Measurements from ENCODE around the gene PPARD. TPM values are rescaled to one million over a fixed set of nuclear protein-coding genes. Genes with fewer than 3 reads are reported as not detected.

The PPARD gene
- total RNA-seq, 1 donor from 2014 or later: 9.9 TPM

GRCh38 chr6:35475573-35475972 lies 133.2 kb downstream of the PPARD start:
- Histone ChIP-seq H4K20me1 (ENCODE audit: insufficient read depth, low read length) (peaks cover 81% of the 10 kb centered on the region), H3K79me2 (ENCODE audit: insufficient read depth, low read length) (peaks cover 24% of the 10 kb centered on the region), H3K27ac (ENCODE audit: low read depth, low read length) (no peak overlapping the region), H3K27me3 (ENCODE audit: insufficient read depth, low read length) (no peaks in the 10 kb centered on the region), H3K4me3 (ENCODE audit: insufficient read depth, low read depth, low read length) (no peak overlapping the region), H3K9ac (ENCODE audit: low read length) (no peak overlapping the region), H3K4me2 (ENCODE audit: low read length) (no peak overlapping the region), H3K4me1 (ENCODE audit: insufficient read depth, low read length) (peaks cover 10% of the 10 kb centered on the region), H3K9me3 (ENCODE audit: insufficient read depth, low read depth, low read length) (no peaks in the 10 kb centered on the region), H3K36me3 (ENCODE audit: insufficient read depth, low read length) (peaks cover 24% of the 10 kb centered on the region), H2AFZ (ENCODE audit: low read depth, low read length) (no peak overlapping the region)
- TF ChIP-seq EZH2 (IDR thresholded peaks at IDR 0.05; ENCODE audit: insufficient read depth, low read length): no peak
- TF ChIP-seq CTCF (IDR thresholded peaks at IDR 0.05; ENCODE audit: insufficient read depth, low read depth, low read length): no peak
- FAIRE-seq (no peak), DNase-seq (ENCODE audit: low read depth) (no peak)
- Mint-ChIP-seq H3K4me3 (ENCODE audit: unreplicated experiment) (no peak overlapping the region), H3K27me3 (ENCODE audit: low read depth, unreplicated experiment) (no peaks in the 10 kb centered on the region), H3K9me3 (ENCODE audit: unreplicated experiment) (no peaks in the 10 kb centered on the region), H3K27ac (ENCODE audit: unreplicated experiment) (no peak overlapping the region), H3K36me3 (ENCODE audit: low read depth, unreplicated experiment) (peaks cover 20% of the 10 kb centered on the region), H3K4me1 (ENCODE audit: low read depth, unreplicated experiment) (peaks cover 5% of the 10 kb centered on the region)

- Histone ChIP-seq H3K4me3 (ENCODE audit: insufficient read depth, low read depth, low read length) (no peak overlapping the region), H2AFZ (ENCODE audit: low read depth, low read length) (no peak overlapping the region), H3K36me3 (ENCODE audit: insufficient read depth, low read length) (peaks cover 20% of the 10 kb centered on the region), H3K27ac (ENCODE audit: low read depth, low read length) (no peak overlapping the region), H3K9me3 (ENCODE audit: insufficient read depth, low read depth, low read length) (no peaks in the 10 kb centered on the region), H4K20me1 (ENCODE audit: insufficient read depth, low read length) (peaks cover 81% of the 10 kb centered on the region), H3K27me3 (ENCODE audit: insufficient read depth, low read length) (no peaks in the 10 kb centered on the region), H3K79me2 (ENCODE audit: insufficient read depth, low read length) (peaks cover 20% of the 10 kb centered on the region), H3K4me1 (ENCODE audit: insufficient read depth, low read length) (peaks cover 6% of the 10 kb centered on the region), H3K9ac (ENCODE audit: low read length) (no peak overlapping the region), H3K4me2 (ENCODE audit: low read length) (no peak overlapping the region)
- H3K36me3 Mint-ChIP-seq (ENCODE audit: low read depth, unreplicated experiment): peaks cover 17% of the 10 kb centered on the region
- TF ChIP-seq EZH2 (IDR thresholded peaks at IDR 0.05; ENCODE audit: insufficient read depth, low read length): no peak
- no peak for TF ChIP-seq CTCF (IDR thresholded peaks at IDR 0.05; ENCODE audit: insufficient read depth, low read depth, low read length)
- FAIRE-seq (no peak), DNase-seq (ENCODE audit: low read depth) (no peak)
- H3K9me3 Mint-ChIP-seq (ENCODE audit: unreplicated experiment): no peaks in the 10 kb centered on the region
- no peak overlapping the region for H3K27ac Mint-ChIP-seq (ENCODE audit: unreplicated experiment)
- no peaks in the 10 kb centered on the region for H3K27me3 Mint-ChIP-seq (ENCODE audit: low read depth, unreplicated experiment)
- H3K4me3 Mint-ChIP-seq (ENCODE audit: unreplicated experiment): no peak overlapping the region
- H3K4me1 Mint-ChIP-seq (ENCODE audit: low read depth, unreplicated experiment): peaks cover 4% of the 10 kb centered on the region
These were observed 133.6 kb downstream of the PPARD start for GRCh38 chr6:35476004-35476403.

GRCh38 chr6:35477028-35477427 lies 134.7 kb downstream of the PPARD start:
- no peaks in the 10 kb centered on the region for H3K9me3 ChIP-seq (ENCODE audit: insufficient read depth, low read depth, low read length)
- peaks cover 18% of the 10 kb centered on the region for H3K79me2 ChIP-seq (ENCODE audit: insufficient read depth, low read length)
- Mint-ChIP-seq H3K4me1 (ENCODE audit: low read depth, unreplicated experiment) (no peaks in the 10 kb centered on the region), H3K4me3 (ENCODE audit: unreplicated experiment) (peak overlapping the region; percentile 57), H3K36me3 (ENCODE audit: low read depth, unreplicated experiment) (peaks cover 16% of the 10 kb centered on the region), H3K9me3 (ENCODE audit: unreplicated experiment) (no peaks in the 10 kb centered on the region), H3K27ac (ENCODE audit: unreplicated experiment) (no peak overlapping the region), H3K27me3 (ENCODE audit: low read depth, unreplicated experiment) (no peaks in the 10 kb centered on the region)
- H3K9ac ChIP-seq (ENCODE audit: low read length): no peak overlapping the region
- TF ChIP-seq CTCF (IDR thresholded peaks at IDR 0.05; ENCODE audit: insufficient read depth, low read depth, low read length): no peak
- TF ChIP-seq EZH2 (IDR thresholded peaks at IDR 0.05; ENCODE audit: insufficient read depth, low read length): no peak
- H3K36me3 ChIP-seq (ENCODE audit: insufficient read depth, low read length): peaks cover 19% of the 10 kb centered on the region
- H3K27ac ChIP-seq (ENCODE audit: low read depth, low read length): no peak overlapping the region
- no peak for FAIRE-seq
- DNase-seq (ENCODE audit: low read depth): no peak
- peaks cover 80% of the 10 kb centered on the region for H4K20me1 ChIP-seq (ENCODE audit: insufficient read depth, low read length)
- H3K4me3 ChIP-seq (ENCODE audit: insufficient read depth, low read depth, low read length): no peak overlapping the region
- no peak overlapping the region for H2AFZ ChIP-seq (ENCODE audit: low read depth, low read length)
- no peaks in the 10 kb centered on the region for H3K27me3 ChIP-seq (ENCODE audit: insufficient read depth, low read length)
- no peak overlapping the region for H3K4me2 ChIP-seq (ENCODE audit: low read length)
- H3K4me1 ChIP-seq (ENCODE audit: insufficient read depth, low read length): no peaks in the 10 kb centered on the region

Small RNA genes within 50 kb of the gene (microRNA-seq; reads per million reads assigned to microRNA genes)
- gene MIR7111: 5.7 reads per million, percentile 24 among the genes with 10 or more reads in this experiment

Other genes starting within 250 kb of the PPARD start
- not detected in 2 replicates for gene TCP11, start 201.2 kb upstream of the PPARD start, total RNA-seq
- 8.5 and 10.1 TPM in 2 replicates for gene SCUBE3, start 128.6 kb upstream of the PPARD start, total RNA-seq
- gene ZNF76, start 82.8 kb upstream of the PPARD start, total RNA-seq: 12.7 and 13.5 TPM in 2 replicates
- 2.2 and 3.3 TPM in 2 replicates for gene DEF6, start 44.7 kb upstream of the PPARD start, total RNA-seq
- gene FANCE, start 109.8 kb downstream of the PPARD start, total RNA-seq: 2.9 and 3.1 TPM in 2 replicates
- 818 and 887 TPM in 2 replicates for gene RPL10A, start 125.8 kb downstream of the PPARD start, total RNA-seq
- gene TEAD3, start 154.5 kb downstream of the PPARD start, total RNA-seq: 73.3 and 75.5 TPM in 2 replicates
- not detected in 2 replicates for gene TULP1, start 170.3 kb downstream of the PPARD start, total RNA-seq